Sigmoid colon (tissue), 4 donors: Measurements from ENCODE around the gene MVB12B.

Experiments
- EP300 ChIP-seq, 4 donors: sonication (generic); formaldehyde crosslinking; IDR thresholded peaks; one replicate each; pipeline ENCODE4 v1.6.1; 2017; ENCODE audit warnings: antibody characterized with exemption in 4 of 4
- POLR2AphosphoS5 ChIP-seq, 4 donors: sonication (generic); formaldehyde crosslinking; IDR thresholded peaks; one replicate each; pipeline ENCODE4 v1.6.1; 2017; ENCODE audit warnings: antibody characterized with exemption in 4 of 4
- TF ChIP-seq, protein P1 (sequence below), 4 experiments: fragments of 450-650 bp in 3 of 4; fragments of 200-600 bp in 1 of 4; IDR thresholded peaks; one replicate each; pipeline ENCODE4 v1.5.1; 2016 to 2019; ENCODE audit warnings: antibody characterized with exemption in 4 of 4, mild to moderate bottlenecking in 3 of 4, moderate library complexity in 2 of 4

GRCh38 chr9:126490871-126491567 lies 164.4 kb downstream of the MVB12B start:
- no peak for TF ChIP-seq POLR2AphosphoS5 (IDR thresholded peaks at IDR 0.05)
- TF ChIP-seq EP300 (IDR thresholded peaks at IDR 0.05), result no peak
- TF ChIP-seq, protein P1, sequence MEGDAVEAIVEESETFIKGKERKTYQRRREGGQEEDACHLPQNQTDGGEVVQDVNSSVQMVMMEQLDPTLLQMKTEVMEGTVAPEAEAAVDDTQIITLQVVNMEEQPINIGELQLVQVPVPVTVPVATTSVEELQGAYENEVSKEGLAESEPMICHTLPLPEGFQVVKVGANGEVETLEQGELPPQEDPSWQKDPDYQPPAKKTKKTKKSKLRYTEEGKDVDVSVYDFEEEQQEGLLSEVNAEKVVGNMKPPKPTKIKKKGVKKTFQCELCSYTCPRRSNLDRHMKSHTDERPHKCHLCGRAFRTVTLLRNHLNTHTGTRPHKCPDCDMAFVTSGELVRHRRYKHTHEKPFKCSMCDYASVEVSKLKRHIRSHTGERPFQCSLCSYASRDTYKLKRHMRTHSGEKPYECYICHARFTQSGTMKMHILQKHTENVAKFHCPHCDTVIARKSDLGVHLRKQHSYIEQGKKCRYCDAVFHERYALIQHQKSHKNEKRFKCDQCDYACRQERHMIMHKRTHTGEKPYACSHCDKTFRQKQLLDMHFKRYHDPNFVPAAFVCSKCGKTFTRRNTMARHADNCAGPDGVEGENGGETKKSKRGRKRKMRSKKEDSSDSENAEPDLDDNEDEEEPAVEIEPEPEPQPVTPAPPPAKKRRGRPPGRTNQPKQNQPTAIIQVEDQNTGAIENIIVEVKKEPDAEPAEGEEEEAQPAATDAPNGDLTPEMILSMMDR (IDR thresholded peaks at IDR 0.05), result peak; percentile 78 to 98 (median 93)
